Transverse colon (tissue), 3 donors: ENCODE data around the gene RIOK2.

Experiments used
- POLR2A ChIP-seq: fragments of 450-650 bp; IDR thresholded peaks from one replicate; pipeline ENCODE4 v1.6.1; 2016; ENCODE audit warnings: antibody characterized with exemption, mild to moderate bottlenecking, moderate library complexity
- TF ChIP-seq, protein P1 (sequence below), 5 experiments: fragments of 200-600 bp in 3 of 5; fragments of 450-650 bp in 2 of 5; sonication (generic) in 3 of 5; IDR thresholded peaks; 1 replicate in 2 of 5; 2 replicates in 3 of 5; pipeline ENCODE4 v1.5.1; 2016 to 2017; ENCODE audit warnings: antibody characterized with exemption in 5 of 5, inconsistent platforms in 3 of 5, mild to moderate bottlenecking in 2 of 5, moderate library complexity in 1 of 5

DNA sequence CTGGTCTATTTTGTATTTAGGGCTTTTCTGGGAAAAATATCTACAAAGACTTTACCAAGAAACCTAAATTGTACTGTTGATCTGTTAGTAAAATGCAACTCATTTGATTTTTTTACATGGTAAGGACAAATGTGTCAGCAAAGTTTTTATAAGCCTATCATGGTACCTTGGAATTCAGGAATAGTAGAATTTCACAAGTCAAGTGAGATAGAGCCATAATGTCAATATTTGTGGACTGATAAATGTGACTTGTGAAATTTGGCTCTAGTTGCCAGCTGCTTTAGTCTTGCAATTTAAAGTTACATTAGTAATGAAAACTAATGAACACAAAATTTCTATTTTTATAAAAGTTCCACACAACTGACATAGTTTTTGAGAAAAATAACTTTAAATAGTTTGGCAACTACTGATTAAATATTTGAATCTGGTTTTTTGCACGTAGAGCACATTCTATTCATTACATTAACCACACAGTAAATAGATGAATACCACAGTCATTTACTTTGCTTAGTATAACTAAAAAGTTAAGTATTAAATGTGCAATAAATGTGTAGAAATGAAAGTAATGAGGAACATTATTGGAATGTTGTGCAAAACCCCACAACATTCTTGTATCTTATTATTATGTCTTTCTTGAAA, 41.2 kb upstream of the RIOK2 start:
- TF ChIP-seq, protein P1, sequence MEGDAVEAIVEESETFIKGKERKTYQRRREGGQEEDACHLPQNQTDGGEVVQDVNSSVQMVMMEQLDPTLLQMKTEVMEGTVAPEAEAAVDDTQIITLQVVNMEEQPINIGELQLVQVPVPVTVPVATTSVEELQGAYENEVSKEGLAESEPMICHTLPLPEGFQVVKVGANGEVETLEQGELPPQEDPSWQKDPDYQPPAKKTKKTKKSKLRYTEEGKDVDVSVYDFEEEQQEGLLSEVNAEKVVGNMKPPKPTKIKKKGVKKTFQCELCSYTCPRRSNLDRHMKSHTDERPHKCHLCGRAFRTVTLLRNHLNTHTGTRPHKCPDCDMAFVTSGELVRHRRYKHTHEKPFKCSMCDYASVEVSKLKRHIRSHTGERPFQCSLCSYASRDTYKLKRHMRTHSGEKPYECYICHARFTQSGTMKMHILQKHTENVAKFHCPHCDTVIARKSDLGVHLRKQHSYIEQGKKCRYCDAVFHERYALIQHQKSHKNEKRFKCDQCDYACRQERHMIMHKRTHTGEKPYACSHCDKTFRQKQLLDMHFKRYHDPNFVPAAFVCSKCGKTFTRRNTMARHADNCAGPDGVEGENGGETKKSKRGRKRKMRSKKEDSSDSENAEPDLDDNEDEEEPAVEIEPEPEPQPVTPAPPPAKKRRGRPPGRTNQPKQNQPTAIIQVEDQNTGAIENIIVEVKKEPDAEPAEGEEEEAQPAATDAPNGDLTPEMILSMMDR (IDR thresholded peaks at IDR 0.05), result no peak
- TF ChIP-seq POLR2A, result no peak
